GM04503 (cell line): Measurements from ENCODE around the gene TRPM2.

ENCODE experiments used
- DNase-seq: peaks from one replicate; pipeline ENCODE4 v3.0.0-alpha.2; 2012; ENCODE audit warnings: low read depth

TRPM2 gene

GRCh38 chr21:44353191-44353970, at the start of gene TRPM2:
TRPM2 (plus strand) TSS chr21:44353621; CDS start chr21:44353701, 80 bp downstream.
- DNase-seq: no peak

DNA sequence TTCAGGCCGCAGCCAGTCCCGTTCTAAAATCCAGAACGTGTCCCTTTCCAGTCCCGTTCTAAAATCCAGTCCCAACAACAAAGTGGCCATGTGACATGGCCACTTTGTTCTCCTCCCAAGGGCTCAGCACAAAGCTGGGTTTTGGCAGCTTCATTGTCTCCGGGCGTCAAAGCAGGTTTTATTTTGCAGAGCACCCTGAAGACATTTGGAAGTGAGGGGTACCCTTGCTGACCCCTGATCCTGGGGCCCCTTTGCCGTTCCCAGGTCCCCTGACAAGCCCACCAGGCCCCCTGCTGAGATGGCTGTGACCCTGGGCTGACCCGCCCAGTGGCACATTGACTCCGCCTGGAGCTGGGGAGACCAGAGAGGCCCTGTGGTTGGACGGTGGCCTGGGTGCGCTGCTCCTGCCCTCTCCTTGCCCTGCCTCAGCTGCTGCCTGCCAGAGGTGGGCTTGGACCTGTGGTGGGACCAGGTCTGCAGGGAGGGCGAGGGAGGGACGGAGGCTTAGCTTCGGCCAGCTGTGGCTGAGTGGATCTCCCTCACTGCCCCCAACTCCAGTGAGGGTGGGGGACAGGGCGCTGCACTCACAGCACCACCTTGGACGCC, 49.3 kb upstream of the TRPM2 start:
- no peak for DNase-seq

DNA sequence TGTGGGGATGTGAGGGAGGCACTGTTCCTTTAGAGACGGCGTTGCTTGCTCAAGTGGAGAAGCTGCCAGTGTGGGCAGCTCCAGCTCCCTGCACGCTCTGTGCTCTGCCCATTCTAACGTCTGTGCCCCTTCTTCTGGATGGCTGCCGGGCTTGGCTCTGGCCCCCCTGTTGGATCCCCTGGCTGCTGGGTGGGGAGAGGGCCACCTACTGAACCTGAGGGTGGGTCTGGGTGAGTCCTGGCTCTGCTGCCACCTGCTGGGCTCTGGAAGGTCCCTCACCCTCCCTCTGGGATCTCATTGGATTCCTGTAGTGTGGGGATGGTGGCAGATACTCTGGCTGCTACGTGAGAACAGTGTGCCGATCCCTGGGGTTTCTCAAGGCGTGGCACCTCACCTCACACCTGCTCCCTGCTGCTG, 48.5 kb upstream of the TRPM2 start:
- no peak for DNase-seq

GRCh38 chr21:44305691-44306090, 47.7 kb upstream of the TRPM2 start:
- no peak for DNase-seq

DNA sequence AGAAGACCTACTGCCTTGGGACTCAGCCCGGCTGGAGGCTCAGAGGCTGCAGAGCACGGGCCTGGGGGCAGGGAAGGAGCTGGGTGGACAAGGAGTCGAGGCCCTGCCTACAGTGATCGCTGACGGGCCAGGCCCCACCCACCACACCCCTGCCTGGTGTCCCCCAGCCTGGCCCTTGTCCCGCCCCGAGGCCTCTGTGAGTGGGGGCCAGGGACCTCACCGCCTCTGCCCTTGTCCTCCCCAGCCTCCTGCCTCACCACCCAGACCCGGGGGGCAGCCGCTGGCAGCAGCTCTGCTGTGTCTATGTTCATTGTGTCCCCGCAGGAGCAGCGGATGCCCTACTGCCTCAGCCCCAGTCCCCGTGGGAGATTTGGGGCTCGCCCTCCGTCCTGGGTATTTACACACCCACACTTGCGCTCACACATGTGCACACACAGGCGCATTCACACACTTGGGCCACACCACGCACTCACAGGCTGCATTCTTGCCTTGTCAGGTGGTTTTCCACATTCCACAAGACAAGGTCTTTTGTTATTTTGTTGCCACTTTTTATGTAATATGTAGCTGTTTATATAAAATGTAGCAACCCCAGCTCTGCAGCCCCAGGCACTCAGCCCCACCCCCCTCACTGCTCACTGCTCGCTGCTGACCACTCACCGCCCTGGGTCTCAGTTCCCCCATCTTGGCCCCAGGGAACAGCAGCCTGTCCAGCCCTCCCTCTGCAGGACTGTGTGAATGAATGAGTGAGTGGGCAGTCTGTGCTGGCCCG, 46.3 kb upstream of the TRPM2 start:
- no peak for DNase-seq

DNA sequence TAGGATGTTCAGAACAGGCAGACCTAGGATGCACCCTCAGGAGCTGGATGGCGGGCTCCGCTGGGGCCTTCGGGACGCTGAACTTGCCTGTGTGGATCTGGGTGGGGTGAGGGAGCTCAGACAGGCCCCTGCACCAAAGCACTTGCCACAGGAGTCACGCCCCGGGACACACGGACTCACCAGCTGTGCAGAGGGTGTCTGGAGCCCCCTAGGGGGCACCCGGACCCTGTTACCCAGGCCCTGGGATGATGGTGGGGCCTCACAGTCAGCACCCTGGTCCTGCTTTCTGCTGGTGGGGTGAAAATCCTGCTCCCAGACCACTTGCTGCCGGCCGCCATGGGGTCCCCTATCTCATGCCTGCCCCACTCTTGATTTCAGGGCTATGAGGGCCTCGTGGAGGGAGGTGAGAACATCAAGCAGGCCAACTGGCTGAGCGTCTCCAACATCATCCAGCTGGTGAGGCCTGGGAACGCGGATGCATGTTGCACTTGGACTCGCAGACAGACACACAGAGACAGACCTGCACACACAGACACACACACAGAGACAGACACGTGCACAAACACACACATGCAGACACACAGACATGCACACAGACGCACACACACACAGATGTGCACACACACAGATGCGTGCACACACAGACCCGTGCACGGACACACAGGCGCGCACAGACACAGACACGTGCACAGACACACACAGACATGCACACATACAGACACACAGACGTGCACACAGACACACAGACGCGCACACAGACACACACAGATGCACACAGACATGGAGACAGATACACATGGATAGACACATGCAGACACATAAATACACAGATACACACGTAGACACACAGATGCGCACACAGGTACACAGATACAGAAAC, 42.6 kb upstream of the TRPM2 start:
- no peak for DNase-seq

GRCh38 chr21:44312089-44312488, 41.3 kb upstream of the TRPM2 start:
- DNase-seq: no peak

DNA sequence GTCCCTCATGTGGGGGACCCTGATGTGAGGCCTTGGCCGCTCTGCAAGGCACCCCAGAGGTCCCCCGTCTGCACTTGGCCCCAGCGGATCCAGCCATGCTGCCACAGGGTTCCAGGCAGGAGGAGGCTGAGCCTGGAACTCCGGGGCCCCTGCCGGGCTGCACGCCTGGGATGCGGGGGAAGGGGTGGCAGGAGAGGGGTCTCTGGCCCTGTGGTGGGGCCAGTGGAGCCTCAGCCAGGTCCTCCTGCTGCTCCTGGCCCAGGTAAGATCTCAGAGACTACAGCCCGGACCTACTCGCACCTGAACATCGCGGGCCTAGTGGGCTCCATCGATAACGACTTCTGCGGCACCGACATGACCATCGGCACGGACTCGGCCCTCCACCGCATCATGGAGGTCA, 40.7 kb upstream of the TRPM2 start:
- DNase-seq: no peak

DNA sequence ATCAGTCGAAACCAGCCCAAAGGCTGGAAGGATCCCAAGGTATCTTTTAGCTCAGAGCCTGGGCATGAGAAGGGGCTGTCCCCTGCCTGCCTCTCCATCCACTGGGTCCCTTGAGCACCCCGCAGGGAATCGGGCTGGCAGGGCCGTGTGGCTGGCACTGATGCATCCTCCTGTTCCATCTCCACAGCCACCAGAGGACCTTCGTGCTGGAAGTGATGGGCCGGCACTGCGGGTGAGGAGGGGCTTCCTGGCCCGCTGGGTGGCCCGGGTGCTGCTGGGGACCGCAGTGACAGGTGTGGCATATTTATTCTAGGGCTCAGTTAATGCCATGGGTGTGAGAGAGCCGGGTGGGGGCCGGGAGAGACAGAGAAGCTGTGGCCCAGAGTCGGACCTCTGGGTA, 40.0 kb upstream of the TRPM2 start:
- no peak for DNase-seq

- DNase-seq: no peak
Measured at GRCh38 chr21:44314128-44314527, 39.3 kb upstream of the TRPM2 start.

- DNase-seq: no peak
Measured at GRCh38 chr21:44314561-44314960, 38.9 kb upstream of the TRPM2 start.

GRCh38 chr21:44315691-44316203, 37.7 kb upstream of the TRPM2 start:
- no peak for DNase-seq

DNA sequence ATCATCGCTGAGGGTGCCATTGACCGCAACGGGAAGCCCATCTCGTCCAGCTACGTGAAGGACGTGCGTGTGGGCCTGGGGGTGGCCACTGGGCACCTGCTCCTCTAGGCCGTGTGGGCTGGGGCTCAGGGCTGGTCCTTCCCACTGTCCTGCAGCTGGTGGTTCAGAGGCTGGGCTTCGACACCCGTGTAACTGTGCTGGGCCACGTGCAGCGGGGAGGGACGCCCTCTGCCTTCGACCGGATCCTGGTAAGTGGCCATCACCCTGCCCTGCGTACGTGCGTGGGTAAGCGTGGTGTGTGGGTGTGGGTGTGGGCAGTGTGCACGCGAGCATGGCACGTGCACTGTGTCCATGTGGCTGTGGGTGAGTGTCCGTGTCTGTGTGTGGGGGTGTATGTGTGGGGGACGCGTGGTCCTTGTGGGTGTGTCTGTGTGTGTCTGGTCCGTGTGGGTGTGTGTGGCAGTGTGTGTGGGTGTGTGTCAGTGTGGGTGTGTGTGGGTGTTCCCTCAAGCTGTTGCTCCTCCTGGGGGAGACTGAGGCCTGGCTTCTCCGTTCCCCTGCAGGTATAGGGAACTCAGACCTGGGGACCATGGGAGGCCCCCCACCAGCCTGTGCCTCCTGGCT, 37.0 kb upstream of the TRPM2 start:
- DNase-seq: no peak

DNA sequence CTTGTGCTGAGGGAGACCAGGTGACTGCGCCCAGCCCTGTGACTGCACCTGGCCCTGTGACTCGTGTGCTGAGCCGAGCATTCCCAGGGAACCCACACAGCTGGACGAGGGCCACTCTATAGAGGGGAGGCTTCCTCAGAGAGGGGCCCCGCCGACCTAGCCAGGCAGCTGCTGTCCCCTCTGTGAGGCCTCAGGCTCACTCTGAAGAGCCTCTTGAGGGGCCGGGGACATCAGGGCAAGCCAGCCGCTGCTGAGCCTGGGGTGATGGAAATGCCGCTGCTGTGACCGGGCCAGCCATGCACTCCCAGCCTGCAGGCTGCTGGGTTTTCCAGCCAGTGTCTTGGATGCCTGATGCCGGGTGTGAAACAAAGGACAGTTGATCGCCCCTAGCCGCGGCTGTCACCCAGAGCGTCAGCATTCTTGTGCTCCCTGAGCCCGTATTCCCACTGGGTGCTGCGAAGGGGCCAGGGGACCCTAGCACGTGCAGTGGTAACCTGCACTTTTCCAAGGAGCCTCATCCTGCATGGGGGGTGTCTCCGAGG, 36.1 kb upstream of the TRPM2 start:
- no peak for DNase-seq

- no peak for DNase-seq
Measured at GRCh38 chr21:44317871-44318270, 35.5 kb upstream of the TRPM2 start.

- no peak for DNase-seq
Measured at GRCh38 chr21:44318489-44319285, 34.7 kb upstream of the TRPM2 start.

- DNase-seq: no peak
Measured at GRCh38 chr21:44319407-44320065, 33.9 kb upstream of the TRPM2 start.

GRCh38 chr21:44320847-44321246, 32.6 kb upstream of the TRPM2 start:
- DNase-seq: no peak

- DNase-seq: no peak
Measured at GRCh38 chr21:44321846-44322450, 31.5 kb upstream of the TRPM2 start.
